K562 (cell line): Measurements from ENCODE around the gene ASMT. TPM values are rescaled to one million over a fixed set of nuclear protein-coding genes. Genes with fewer than 3 reads are reported as not detected.

Experiments used
- ARHGAP35 ChIP-seq: fragments of 450-650 bp; IDR thresholded peaks from 2 replicates; pipeline ENCODE4 v1.6.1; 2018; ENCODE audit not compliant: partially characterized antibody
- CBX1 ChIP-seq: sonication (generic); IDR thresholded peaks from 2 replicates; pipeline ENCODE4 v1.6.1; 2016; ENCODE audit warnings: antibody characterized with exemption, low read depth, mild to moderate bottlenecking
- COPS2 ChIP-seq: fragments of 450-650 bp; conservative IDR thresholded peaks from 2 replicates; pipeline ENCODE4 v1.6.1; 2016; ENCODE audit warnings: mild to moderate bottlenecking, moderate library complexity
- EGR1 ChIP-seq: fragments of 450-650 bp; conservative IDR thresholded peaks from 2 replicates; pipeline ENCODE4 v1.6.1; 2017; ENCODE audit warnings: mild to moderate bottlenecking
- GABPA ChIP-seq: fragments of 200-800 bp; sonication (Bioruptor generic); conservative IDR thresholded peaks from 2 replicates; pipeline ENCODE4 v1.6.1; 2016; ENCODE audit warnings: low read depth, missing genetic modification characterization, missing compliant biosample characterization
- GABPB2 ChIP-seq: fragments of 250-450 bp; sonication (Bioruptor Pico); conservative IDR thresholded peaks from 2 replicates; pipeline ENCODE4 v1.5.1; 2021; ENCODE audit warnings: mild to moderate bottlenecking
- HCFC1 ChIP-seq: IDR thresholded peaks from 2 replicates; pipeline ENCODE4 v1.6.1; 2012; ENCODE audit warnings: low read depth, low read length, improper control_type of control experiment
- MTF1 ChIP-seq: fragments of 250-450 bp; sonication (Bioruptor Pico); IDR thresholded peaks from 2 replicates; pipeline ENCODE4 v1.9.0; 2021; ENCODE audit warnings: moderate library complexity, mild to moderate bottlenecking, inconsistent platforms, borderline replicate concordance
- NFYB ChIP-seq: IDR thresholded peaks from 2 replicates; pipeline ENCODE4 v1.6.1; 2011; ENCODE audit warnings: mild to moderate bottlenecking, moderate library complexity; ENCODE audit not compliant: insufficient read length; ENCODE audit errors: extremely low read depth
- NONO ChIP-seq, 2 experiments: fragments of 200-400 bp in 1 of 2; fragments of 450-650 bp in 1 of 2; formaldehyde crosslinking in 1 of 2; IDR thresholded peaks; 2 replicates each; pipeline ENCODE4 v1.6.1; 2017; ENCODE audit warnings: low read depth in 2 of 2, mild to moderate bottlenecking in 2 of 2, moderate library complexity in 2 of 2, low read length in 1 of 2
- PCBP2 ChIP-seq: fragments of 200-400 bp; formaldehyde crosslinking; IDR thresholded peaks from 2 replicates; pipeline ENCODE4 v1.6.1; 2018; ENCODE audit warnings: low read length, low read depth, mild to moderate bottlenecking, moderate library complexity; ENCODE audit not compliant: poor library complexity, severe bottlenecking
- PML ChIP-seq: IDR thresholded peaks from 2 replicates; pipeline ENCODE4 v1.6.1; 2012; ENCODE audit warnings: low read length, inconsistent platforms
- POLR3A ChIP-seq: IDR thresholded peaks from 2 replicates; pipeline ENCODE4 v1.6.1; 2011; ENCODE audit warnings: borderline replicate concordance, mild to moderate bottlenecking, moderate library complexity; ENCODE audit not compliant: insufficient read length, insufficient read depth; ENCODE audit errors: extremely low read depth
- RBM25 ChIP-seq: fragments of 200-400 bp; formaldehyde crosslinking; IDR thresholded peaks from 2 replicates; pipeline ENCODE4 v1.6.1; 2018; ENCODE audit warnings: low read length, low read depth, moderate library complexity; ENCODE audit not compliant: severe bottlenecking
- ZBTB8A ChIP-seq: fragments of 450-650 bp; IDR thresholded peaks from 2 replicates; pipeline ENCODE4 v1.6.1; 2018; ENCODE audit warnings: mild to moderate bottlenecking, moderate library complexity; ENCODE audit not compliant: partially characterized antibody
- ZEB2 ChIP-seq: fragments of 450-650 bp; IDR thresholded peaks from 2 replicates; pipeline ENCODE4 v1.6.1; 2016
- ZNF253 ChIP-seq: fragments of 250-450 bp; sonication (Bioruptor Pico); conservative IDR thresholded peaks from 2 replicates; pipeline ENCODE4 v1.6.1; 2021; ENCODE audit warnings: mild to moderate bottlenecking
- ZNF717 ChIP-seq: fragments of 250-450 bp; sonication (Bioruptor Pico); IDR thresholded peaks from 2 replicates; pipeline ENCODE4 v1.5.0; 2021
- ZNF75A ChIP-seq: fragments of 450-650 bp; formaldehyde crosslinking; IDR thresholded peaks from 2 replicates; pipeline ENCODE4 v1.4.0; 2020; ENCODE audit warnings: mild to moderate bottlenecking
- ZNF764 ChIP-seq: fragments of 250-450 bp; sonication (Bioruptor Pico); IDR thresholded peaks from 2 replicates; pipeline ENCODE4 v1.4.0; 2020; ENCODE audit warnings: low read depth, mild to moderate bottlenecking, moderate library complexity
- polyA plus RNA-seq, 8 experiments: library from polyadenylated mRNA; depleted of rRNA in 4 of 8; stranded (reverse) in 5 of 8; unstranded in 3 of 8; fragments of >200 nt; fragmentation: Nextera tagmentation in 2 of 8; fragmentation: Illumina TruSeq in 1 of 8; extraction: Ambion mirVana in 2 of 8; extraction: Trizol in 1 of 8; gene quantifications; 2 replicates each; pipeline versions ENCODE4 v1.2.1 to v1.2.3, GENCODE V29; 2011 to 2014; ENCODE audit warnings: inconsistent platforms in 1 of 8, missing spikeins in 1 of 8
- total RNA-seq, 7 experiments: library from RNA; depleted of rRNA in 6 of 7; stranded (reverse); fragments of >200 nt in 6 of 7; fragmentation: Illumina TruSeq in 2 of 7; extraction: Trizol in 2 of 7; gene quantifications; 2 replicates each; pipeline versions ENCODE4 v1.2.1 to v1.2.3, GENCODE V29; 2011 to 2021; ENCODE audit warnings: low replicate concordance in 1 of 7
- TF ChIP-seq, protein P1 (sequence below): fragments of 250-450 bp; sonication (Bioruptor Pico); IDR thresholded peaks from 2 replicates; pipeline ENCODE4 v1.5.0; 2021
- TF ChIP-seq, protein P2 (sequence below): IDR thresholded peaks from 3 replicates; pipeline ENCODE4 v1.6.1; 2011; ENCODE audit warnings: borderline replicate concordance, mild to moderate bottlenecking, moderate library complexity; ENCODE audit not compliant: insufficient read length; ENCODE audit errors: extremely low read depth
- TF ChIP-seq, protein P3 (sequence below): fragments of 250-450 bp; sonication (Bioruptor Pico); IDR thresholded peaks from 2 replicates; pipeline ENCODE4 v1.6.1; 2021; ENCODE audit warnings: mild to moderate bottlenecking
- TF ChIP-seq, protein P4 (sequence below), 2 experiments: fragments of 450-650 bp; conservative IDR thresholded peaks; 2 replicates each; pipeline ENCODE4 v1.6.1; 2017; ENCODE audit warnings: mild to moderate bottlenecking in 2 of 2, moderate library complexity in 2 of 2

The ASMT gene
- total and polyA plus RNA-seq, 9 of the 15 experiments (the other 6 are each of a cell fraction or from before 2014, with no cell fraction given): 0.06 TPM; not detected in 8

DNA sequence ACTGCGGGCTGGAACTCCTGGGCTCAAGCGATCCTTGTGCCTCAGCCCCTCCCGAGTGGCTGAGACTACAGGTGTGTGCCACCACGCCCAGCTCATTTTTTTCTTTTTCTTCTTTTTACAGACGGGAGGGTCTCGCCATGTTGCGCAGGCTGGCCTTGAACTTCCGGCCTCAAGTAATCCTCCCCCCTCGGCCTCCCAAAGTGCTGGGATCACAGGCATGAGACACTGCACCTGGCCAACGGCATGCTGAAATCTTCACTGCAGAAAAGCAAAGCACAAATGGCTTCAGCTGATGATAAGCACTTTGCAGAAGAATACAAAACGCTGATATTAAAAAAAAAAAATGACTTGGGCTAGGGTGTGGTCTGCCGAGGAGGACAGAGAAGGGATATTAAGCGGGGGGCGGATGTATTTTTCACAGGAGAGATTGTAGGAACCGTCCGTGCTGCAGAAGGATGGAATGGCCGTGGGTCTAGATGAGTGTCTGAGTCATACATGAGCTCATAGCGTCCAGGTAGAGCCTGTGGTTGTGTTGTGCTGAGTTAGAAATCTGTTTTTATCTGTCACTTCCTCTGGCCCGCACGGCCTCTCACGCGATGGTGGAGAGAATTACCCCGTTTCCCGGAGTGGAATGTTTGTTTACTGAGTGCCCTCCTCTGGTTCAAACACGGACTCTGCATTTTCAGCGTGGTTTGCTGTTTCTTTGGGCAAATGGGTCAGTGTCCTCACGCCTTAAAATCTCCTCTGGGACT, 32.0 kb upstream of the ASMT start (continued):
- TF ChIP-seq NONO (IDR thresholded peaks at IDR 0.05; ENCODE audit: low read depth in 2 of 2, low read length in 1 of 2) (no peak), PCBP2 (no peak), PML (no peak), MTF1 (CRISPR knock-in tag) (no peak), NFYB (no peak), ZNF717 (no peak), ZNF75A (CRISPR knock-in tag) (no peak), CBX1 (no peak), HCFC1 (no peak), ZNF253 (CRISPR knock-in tag) (no peak), RBM25 (no peak), COPS2 (no peak), ARHGAP35 (no peak), GABPA (tag) (no peak), ZNF764 (CRISPR knock-in tag) (no peak), ZEB2 (peak; percentile 69), EGR1 (no peak), POLR3A (no peak), ZBTB8A (no peak), GABPB2 (CRISPR knock-in tag) (no peak)
- TF ChIP-seq, protein P1, sequence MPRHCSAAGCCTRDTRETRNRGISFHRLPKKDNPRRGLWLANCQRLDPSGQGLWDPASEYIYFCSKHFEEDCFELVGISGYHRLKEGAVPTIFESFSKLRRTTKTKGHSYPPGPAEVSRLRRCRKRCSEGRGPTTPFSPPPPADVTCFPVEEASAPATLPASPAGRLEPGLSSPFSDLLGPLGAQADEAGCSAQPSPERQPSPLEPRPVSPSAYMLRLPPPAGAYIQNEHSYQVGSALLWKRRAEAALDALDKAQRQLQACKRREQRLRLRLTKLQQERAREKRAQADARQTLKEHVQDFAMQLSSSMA (CRISPR knock-in tag): no peak
- TF ChIP-seq, protein P2, sequence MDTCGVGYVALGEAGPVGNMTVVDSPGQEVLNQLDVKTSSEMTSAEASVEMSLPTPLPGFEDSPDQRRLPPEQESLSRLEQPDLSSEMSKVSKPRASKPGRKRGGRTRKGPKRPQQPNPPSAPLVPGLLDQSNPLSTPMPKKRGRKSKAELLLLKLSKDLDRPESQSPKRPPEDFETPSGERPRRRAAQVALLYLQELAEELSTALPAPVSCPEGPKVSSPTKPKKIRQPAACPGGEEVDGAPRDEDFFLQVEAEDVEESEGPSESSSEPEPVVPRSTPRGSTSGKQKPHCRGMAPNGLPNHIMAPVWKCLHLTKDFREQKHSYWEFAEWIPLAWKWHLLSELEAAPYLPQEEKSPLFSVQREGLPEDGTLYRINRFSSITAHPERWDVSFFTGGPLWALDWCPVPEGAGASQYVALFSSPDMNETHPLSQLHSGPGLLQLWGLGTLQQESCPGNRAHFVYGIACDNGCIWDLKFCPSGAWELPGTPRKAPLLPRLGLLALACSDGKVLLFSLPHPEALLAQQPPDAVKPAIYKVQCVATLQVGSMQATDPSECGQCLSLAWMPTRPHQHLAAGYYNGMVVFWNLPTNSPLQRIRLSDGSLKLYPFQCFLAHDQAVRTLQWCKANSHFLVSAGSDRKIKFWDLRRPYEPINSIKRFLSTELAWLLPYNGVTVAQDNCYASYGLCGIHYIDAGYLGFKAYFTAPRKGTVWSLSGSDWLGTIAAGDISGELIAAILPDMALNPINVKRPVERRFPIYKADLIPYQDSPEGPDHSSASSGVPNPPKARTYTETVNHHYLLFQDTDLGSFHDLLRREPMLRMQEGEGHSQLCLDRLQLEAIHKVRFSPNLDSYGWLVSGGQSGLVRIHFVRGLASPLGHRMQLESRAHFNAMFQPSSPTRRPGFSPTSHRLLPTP: no peak
- TF ChIP-seq, protein P3, sequence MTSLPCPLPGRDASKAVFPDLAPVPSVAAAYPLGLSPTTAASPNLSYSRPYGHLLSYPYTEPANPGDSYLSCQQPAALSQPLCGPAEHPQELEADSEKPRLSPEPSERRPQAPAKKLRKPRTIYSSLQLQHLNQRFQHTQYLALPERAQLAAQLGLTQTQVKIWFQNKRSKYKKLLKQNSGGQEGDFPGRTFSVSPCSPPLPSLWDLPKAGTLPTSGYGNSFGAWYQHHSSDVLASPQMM (CRISPR knock-in tag): no peak
- TF ChIP-seq, protein P4, sequence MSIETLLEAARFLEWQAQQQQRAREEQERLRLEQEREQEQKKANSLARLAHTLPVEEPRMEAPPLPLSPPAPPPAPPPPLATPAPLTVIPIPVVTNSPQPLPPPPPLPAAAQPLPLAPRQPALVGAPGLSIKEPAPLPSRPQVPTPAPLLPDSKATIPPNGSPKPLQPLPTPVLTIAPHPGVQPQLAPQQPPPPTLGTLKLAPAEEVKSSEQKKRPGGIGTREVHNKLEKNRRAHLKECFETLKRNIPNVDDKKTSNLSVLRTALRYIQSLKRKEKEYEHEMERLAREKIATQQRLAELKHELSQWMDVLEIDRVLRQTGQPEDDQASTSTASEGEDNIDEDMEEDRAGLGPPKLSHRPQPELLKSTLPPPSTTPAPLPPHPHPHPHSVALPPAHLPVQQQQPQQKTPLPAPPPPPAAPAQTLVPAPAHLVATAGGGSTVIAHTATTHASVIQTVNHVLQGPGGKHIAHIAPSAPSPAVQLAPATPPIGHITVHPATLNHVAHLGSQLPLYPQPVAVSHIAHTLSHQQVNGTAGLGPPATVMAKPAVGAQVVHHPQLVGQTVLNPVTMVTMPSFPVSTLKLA (conservative IDR thresholded peaks at IDR 0.05): no peak
